Sigmoid colon (tissue), 4 donors: ENCODE data around the gene ABHD5.

Experiments used
- CTCF ChIP-seq, 4 experiments: fragments of 450-650 bp in 3 of 4; fragments of 200-600 bp in 1 of 4; IDR thresholded peaks; one replicate each; pipeline ENCODE4 v1.5.1; 2016 to 2019; ENCODE audit warnings: antibody characterized with exemption in 4 of 4, mild to moderate bottlenecking in 3 of 4, moderate library complexity in 2 of 4
- EP300 ChIP-seq, 4 donors: sonication (generic); formaldehyde crosslinking; IDR thresholded peaks; one replicate each; pipeline ENCODE4 v1.6.1; 2017; ENCODE audit warnings: antibody characterized with exemption in 4 of 4
- POLR2A ChIP-seq, 2 donors: fragments of 450-650 bp; IDR thresholded peaks; one replicate each; pipeline ENCODE4 v1.6.1; 2016; ENCODE audit warnings: antibody characterized with exemption in 2 of 2, mild to moderate bottlenecking in 2 of 2, moderate library complexity in 2 of 2
- POLR2AphosphoS5 ChIP-seq, 4 donors: sonication (generic); formaldehyde crosslinking; IDR thresholded peaks; one replicate each; pipeline ENCODE4 v1.6.1; 2017; ENCODE audit warnings: antibody characterized with exemption in 4 of 4

- no peak for TF ChIP-seq CTCF (IDR thresholded peaks at IDR 0.05)
- TF ChIP-seq POLR2A (IDR thresholded peaks at IDR 0.05), result no peak
- TF ChIP-seq EP300 (IDR thresholded peaks at IDR 0.05), result no peak
- no peak for TF ChIP-seq POLR2AphosphoS5 (IDR thresholded peaks at IDR 0.05)
Measured at GRCh38 chr3:43692971-43693370, 2.2 kb downstream of the ABHD5 start.
